Fibroblast of lung (primary cell): ENCODE results near the gene TECPR2.

Experiments used
- EZH2 ChIP-seq: IDR thresholded peaks from 2 replicates; pipeline ENCODE4 v1.5.1; 2012; ENCODE audit warnings: low read length, control low read depth, mild to moderate bottlenecking; ENCODE audit errors: missing control alignments
- TF ChIP-seq, protein P1 (sequence below), 2 donors: IDR thresholded peaks in 1 of 2; conservative IDR thresholded peaks in 1 of 2; 1 replicate in 1 of 2; 2 replicates in 1 of 2; pipeline ENCODE4 v1.5.1; 2011 to 2012; ENCODE audit warnings: low read length in 2 of 2, control low read depth in 1 of 2, inconsistent platforms in 1 of 2, low read depth in 1 of 2, mild to moderate bottlenecking in 1 of 2

- TF ChIP-seq, protein P1, sequence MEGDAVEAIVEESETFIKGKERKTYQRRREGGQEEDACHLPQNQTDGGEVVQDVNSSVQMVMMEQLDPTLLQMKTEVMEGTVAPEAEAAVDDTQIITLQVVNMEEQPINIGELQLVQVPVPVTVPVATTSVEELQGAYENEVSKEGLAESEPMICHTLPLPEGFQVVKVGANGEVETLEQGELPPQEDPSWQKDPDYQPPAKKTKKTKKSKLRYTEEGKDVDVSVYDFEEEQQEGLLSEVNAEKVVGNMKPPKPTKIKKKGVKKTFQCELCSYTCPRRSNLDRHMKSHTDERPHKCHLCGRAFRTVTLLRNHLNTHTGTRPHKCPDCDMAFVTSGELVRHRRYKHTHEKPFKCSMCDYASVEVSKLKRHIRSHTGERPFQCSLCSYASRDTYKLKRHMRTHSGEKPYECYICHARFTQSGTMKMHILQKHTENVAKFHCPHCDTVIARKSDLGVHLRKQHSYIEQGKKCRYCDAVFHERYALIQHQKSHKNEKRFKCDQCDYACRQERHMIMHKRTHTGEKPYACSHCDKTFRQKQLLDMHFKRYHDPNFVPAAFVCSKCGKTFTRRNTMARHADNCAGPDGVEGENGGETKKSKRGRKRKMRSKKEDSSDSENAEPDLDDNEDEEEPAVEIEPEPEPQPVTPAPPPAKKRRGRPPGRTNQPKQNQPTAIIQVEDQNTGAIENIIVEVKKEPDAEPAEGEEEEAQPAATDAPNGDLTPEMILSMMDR (conservative IDR thresholded peaks at IDR 0.05 in 1 of 2, IDR thresholded peaks at IDR 0.05 in 1 of 2; ENCODE audit: low read depth in 1 of 2, low read length in 2 of 2): no peak
- TF ChIP-seq EZH2: no peak
These were observed 16.1 kb downstream of the TECPR2 start for GRCh38 chr14:102378830-102379229.
